Measurements from ENCODE around the gene SPNS3. TPM values are rescaled to one million over a fixed set of nuclear protein-coding genes. Genes with fewer than 3 reads are reported as not detected.

SPNS3 gene
- total RNA-seq, 2 experiments from 2014 or later, result 26.5 to 32.9 TPM

DNA sequence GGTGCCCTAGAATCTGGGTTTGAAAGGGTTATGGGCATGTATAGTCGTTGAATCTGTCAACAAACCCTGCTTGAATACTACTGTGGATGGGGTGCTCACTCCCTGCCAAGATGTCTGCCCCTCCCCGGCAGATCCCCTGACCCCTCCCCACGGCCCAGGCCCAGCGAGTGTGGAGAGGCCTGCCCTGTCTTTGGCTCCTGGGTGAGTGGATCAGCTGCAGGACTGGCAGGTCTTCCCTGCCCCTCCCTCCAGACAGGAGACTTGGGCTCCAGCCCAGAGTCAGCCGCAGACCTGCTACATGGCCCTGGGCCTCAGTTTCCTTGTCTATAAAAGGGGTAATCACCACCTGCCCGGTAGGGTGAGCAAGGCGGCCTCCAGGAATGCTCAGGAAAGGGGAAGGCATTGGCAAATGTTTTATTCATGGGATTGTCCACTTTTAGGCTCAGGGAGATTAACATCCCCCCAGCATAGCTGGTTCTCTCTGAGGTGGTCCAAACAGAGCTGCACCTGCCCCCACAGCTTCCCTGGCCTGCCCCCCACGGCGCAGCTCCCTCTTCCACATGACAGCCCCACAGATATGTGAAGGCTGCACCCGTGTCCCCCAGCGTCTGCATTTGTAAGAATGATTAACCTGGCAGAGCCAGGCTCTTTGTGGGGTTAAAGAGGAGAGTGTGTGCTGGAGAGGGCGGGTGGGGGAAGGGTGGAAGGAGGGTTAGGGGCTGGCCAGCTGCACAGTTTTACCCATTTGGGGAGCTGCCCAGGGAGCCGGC lies 46.4 kb downstream of the SPNS3 start:
- Mint-ChIP-seq H3K27me3 (no peaks in the 10 kb centered on the region), H3K4me1 (peaks cover 41% of the 10 kb centered on the region), H3K27ac (peak overlapping the region; percentile 91), H3K9me3 (no peaks in the 10 kb centered on the region), H3K36me3 (peaks cover 9% of the 10 kb centered on the region), H3K4me3 (peak overlapping the region; percentile 28)
- ATAC-seq (ENCODE audit: low read depth) (no peak), DNase-seq (no peak)
- POLR2A ChIA-PET, result interaction anchor here (1.3 to 3.6 kb wide), 6 partner anchors 8 to 47 kb away, joined by 3 to 24 read pairs (median 14); partner anchors contain the start of genes SPNS2 and SPNS3

GRCh38 chr17:4480929-4481898 lies 47.5 kb downstream of the SPNS3 start:
- POLR2A ChIA-PET, result interaction anchor here (1.3 to 3.6 kb wide), 7 partner anchors 9 to 48 kb away, joined by 3 to 24 read pairs (median 9); partner anchors contain the start of genes SPNS2 and SPNS3
- Mint-ChIP-seq H3K9me3 (no peaks in the 10 kb centered on the region), H3K4me3 (peak overlapping the region; percentile 64), H3K27me3 (no peaks in the 10 kb centered on the region), H3K4me1 (peaks cover 41% of the 10 kb centered on the region), H3K27ac (peak overlapping the region; percentile 91), H3K36me3 (peaks cover 9% of the 10 kb centered on the region)
- peak; percentile 93 for ATAC-seq (ENCODE audit: low read depth)
- peak; percentile 73 for DNase-seq

- POLR2A ChIA-PET, result interaction anchor here (1.4 to 3.6 kb wide), 3 partner anchors 17 to 46 kb away, joined by 6 to 24 read pairs (median 21); partner anchors contain the start of gene SPNS2
- ATAC-seq (ENCODE audit: low read depth) (no peak), DNase-seq (no peak)
- Mint-ChIP-seq H3K27ac (peak overlapping the region; percentile 91), H3K9me3 (no peaks in the 10 kb centered on the region), H3K36me3 (peaks cover 10% of the 10 kb centered on the region), H3K4me1 (peaks cover 47% of the 10 kb centered on the region), H3K27me3 (no peaks in the 10 kb centered on the region), H3K4me3 (no peak overlapping the region)
These were observed 48.7 kb downstream of the SPNS3 start for GRCh38 chr17:4482338-4483011.

- DNase-seq (no peak), ATAC-seq (ENCODE audit: low read depth) (no peak)
- Mint-ChIP-seq H3K4me1 (peaks cover 47% of the 10 kb centered on the region), H3K27ac (peak overlapping the region; percentile 54), H3K27me3 (no peaks in the 10 kb centered on the region), H3K9me3 (no peaks in the 10 kb centered on the region), H3K36me3 (peaks cover 10% of the 10 kb centered on the region), H3K4me3 (no peak overlapping the region)
- POLR2A ChIA-PET, result interaction anchor here (3.5 to 3.6 kb wide), 2 partner anchors 16 to 47 kb away, joined by 21 to 24 read pairs; partner anchors contain the start of gene SPNS2
These were observed 49.5 kb downstream of the SPNS3 start for GRCh38 chr17:4483012-4483840.

GRCh38 chr17:4485676-4486646 lies 52.2 kb downstream of the SPNS3 start:
- H3K27me3 Mint-ChIP-seq, result no peaks in the 10 kb centered on the region
- peaks cover 10% of the 10 kb centered on the region for H3K36me3 Mint-ChIP-seq
- peak; percentile 91 for ATAC-seq (ENCODE audit: low read depth)
- peak overlapping the region; percentile 90 for H3K27ac Mint-ChIP-seq
- H3K4me1 Mint-ChIP-seq, result peaks cover 38% of the 10 kb centered on the region
- H3K9me3 Mint-ChIP-seq, result no peaks in the 10 kb centered on the region
- peak overlapping the region; percentile 86 for H3K4me3 Mint-ChIP-seq
- POLR2A ChIA-PET, result interaction anchor here (0.6 to 2.9 kb wide), 9 partner anchors 10 to 69 kb away, joined by 3 to 19 read pairs (median 7); partner anchors contain the start of genes MYBBP1A, SPNS2 and SPNS3
- DNase-seq, result peak; percentile 69

- ATAC-seq (ENCODE audit: low read depth) (no peak), DNase-seq (no peak)
- no peaks in the 10 kb centered on the region for H3K27me3 Mint-ChIP-seq
- POLR2A ChIA-PET, result interaction anchor here (2.7 kb wide), 1 partner anchor 12 kb away, joined by 8 read pairs; the partner anchor contains the start of gene SPNS2
- H3K4me1 Mint-ChIP-seq, result peaks cover 25% of the 10 kb centered on the region
- peaks cover 10% of the 10 kb centered on the region for H3K36me3 Mint-ChIP-seq
- no peaks in the 10 kb centered on the region for H3K9me3 Mint-ChIP-seq
- peak overlapping the region; percentile 61 for H3K27ac Mint-ChIP-seq
- no peak overlapping the region for H3K4me3 Mint-ChIP-seq
These were observed 53.6 kb downstream of the SPNS3 start for GRCh38 chr17:4487296-4487695.

DNA sequence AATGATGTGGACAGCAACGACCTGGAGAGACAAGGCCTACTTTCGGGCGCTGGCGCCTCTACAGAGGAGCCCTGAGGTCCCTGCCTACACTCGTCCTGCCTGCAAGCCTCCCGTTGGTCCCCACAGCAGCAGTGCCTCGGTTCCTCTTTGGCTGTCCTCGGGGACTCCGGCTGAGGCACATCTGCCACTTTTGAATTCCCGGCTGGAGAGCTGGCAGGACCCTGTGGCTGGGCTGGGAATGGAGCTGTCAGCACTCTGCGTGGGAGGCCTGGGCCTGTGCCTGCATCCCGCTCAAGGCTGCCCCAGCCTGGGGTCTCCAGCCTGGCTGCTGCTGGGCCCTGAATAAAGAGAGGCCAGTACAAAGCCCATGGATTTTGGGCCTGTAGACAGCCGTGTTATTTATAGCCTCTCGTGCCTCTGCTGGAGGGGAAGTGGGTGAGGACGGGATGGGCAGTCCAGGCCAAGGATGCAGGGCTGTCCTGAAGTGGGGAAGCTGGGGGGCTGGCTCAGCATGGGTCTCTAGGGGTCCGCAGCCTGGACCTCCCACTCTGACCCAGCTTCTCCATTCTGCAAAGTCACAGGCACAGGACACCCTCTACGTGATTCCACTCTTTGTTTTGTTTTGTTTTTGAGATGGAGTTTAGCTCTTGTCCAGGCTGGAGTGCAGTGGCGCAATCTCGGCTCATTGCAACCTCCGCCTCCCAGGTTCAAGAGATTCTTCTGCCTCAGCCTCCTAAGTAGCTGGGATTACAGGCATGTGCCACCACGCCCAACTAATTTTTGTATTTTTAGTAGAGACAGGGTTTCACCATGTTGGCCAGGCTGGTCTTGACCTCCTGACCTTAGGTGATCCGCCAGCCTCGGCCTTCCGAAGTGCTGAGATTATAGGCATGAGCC lies 54.3 kb downstream of the SPNS3 start:
- H3K4me3 Mint-ChIP-seq, result no peak overlapping the region
- ATAC-seq (ENCODE audit: low read depth), result no peak
- H3K4me1 Mint-ChIP-seq, result peaks cover 24% of the 10 kb centered on the region
- peaks cover 13% of the 10 kb centered on the region for H3K36me3 Mint-ChIP-seq
- no peaks in the 10 kb centered on the region for H3K9me3 Mint-ChIP-seq
- no peaks in the 10 kb centered on the region for H3K27me3 Mint-ChIP-seq
- POLR2A ChIA-PET, result interaction anchor here (1.0 to 2.7 kb wide), 2 partner anchors 11 to 54 kb away, joined by 3 to 8 read pairs; partner anchors contain the start of genes SPNS2 and SPNS3
- no peak overlapping the region for H3K27ac Mint-ChIP-seq
- DNase-seq, result no peak

DNA sequence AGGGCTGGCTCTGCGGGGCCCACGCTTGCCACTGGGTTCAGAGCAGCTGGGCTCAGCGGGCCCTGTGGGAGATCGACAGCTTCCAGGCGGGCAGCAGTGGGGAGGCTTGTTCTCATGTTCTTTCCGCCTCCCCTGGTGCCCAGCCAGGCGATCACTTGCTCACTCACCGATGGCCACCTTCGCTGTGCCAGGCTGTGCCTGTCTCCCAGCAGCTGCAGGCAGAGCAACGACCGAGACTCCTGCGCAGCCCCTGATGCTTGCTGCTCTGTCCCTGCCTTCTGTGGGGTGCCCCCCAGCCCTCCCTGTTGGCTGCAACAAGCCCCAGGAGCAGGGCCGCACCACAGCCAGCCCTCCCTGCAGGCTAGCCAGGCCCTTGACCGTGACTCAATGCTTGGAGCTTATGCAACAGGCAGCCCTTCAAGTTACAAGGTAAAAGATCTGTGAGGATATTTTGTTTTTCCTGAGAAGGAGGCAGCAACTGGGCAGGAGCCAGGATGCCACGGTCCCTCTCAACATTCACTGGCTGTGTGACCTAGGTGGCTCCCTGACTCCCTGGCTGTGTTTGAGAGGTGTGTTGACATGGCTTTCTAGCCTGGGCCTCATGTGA lies 55.4 kb downstream of the SPNS3 start:
- DNase-seq (no peak), ATAC-seq (ENCODE audit: low read depth) (no peak)
- H3K27me3 Mint-ChIP-seq, result no peaks in the 10 kb centered on the region
- POLR2A ChIA-PET, result interaction anchor here (2.7 kb wide), 1 partner anchor 10 kb away, joined by 8 read pairs; the partner anchor contains the start of gene SPNS2
- H3K9me3 Mint-ChIP-seq, result no peaks in the 10 kb centered on the region
- H3K4me3 Mint-ChIP-seq, result no peak overlapping the region
- H3K27ac Mint-ChIP-seq, result no peak overlapping the region
- peaks cover 9% of the 10 kb centered on the region for H3K36me3 Mint-ChIP-seq
- peaks cover 20% of the 10 kb centered on the region for H3K4me1 Mint-ChIP-seq

- no peak overlapping the region for H3K4me3 Mint-ChIP-seq
- H3K9me3 Mint-ChIP-seq, result no peaks in the 10 kb centered on the region
- no peak overlapping the region for H3K27ac Mint-ChIP-seq
- H3K36me3 Mint-ChIP-seq, result peaks cover 4% of the 10 kb centered on the region
- DNase-seq (no peak), ATAC-seq (ENCODE audit: low read depth) (no peak)
- H3K4me1 Mint-ChIP-seq, result peaks cover 20% of the 10 kb centered on the region
- H3K27me3 Mint-ChIP-seq, result peaks cover 1% of the 10 kb centered on the region
- POLR2A ChIA-PET, result interaction anchor here (2.7 kb wide), 1 partner anchor 9 kb away, joined by 8 read pairs; the partner anchor contains the start of gene SPNS2
These were observed 56.4 kb downstream of the SPNS3 start for GRCh38 chr17:4490109-4490591.

GRCh38 chr17:4490637-4491061 lies 56.9 kb downstream of the SPNS3 start:
- no peaks in the 10 kb centered on the region for H3K9me3 Mint-ChIP-seq
- ATAC-seq (ENCODE audit: low read depth) (no peak), DNase-seq (no peak)
- H3K36me3 Mint-ChIP-seq, result peaks cover 4% of the 10 kb centered on the region
- no peak overlapping the region for H3K27ac Mint-ChIP-seq
- peaks cover 1% of the 10 kb centered on the region for H3K27me3 Mint-ChIP-seq
- H3K4me3 Mint-ChIP-seq, result no peak overlapping the region
- POLR2A ChIA-PET, result interaction anchor here (1.2 kb wide), 1 partner anchor 9 kb away, joined by 3 read pairs; no protein-coding TSS in a partner anchor
- H3K4me1 Mint-ChIP-seq, result peaks cover 20% of the 10 kb centered on the region
